GM19099 (cell line): ENCODE results near the gene NFASC.

Experiments used
- POLR2A ChIP-seq: IDR thresholded peaks from 3 replicates; pipeline ENCODE4 v1.6.1; 2011; ENCODE audit warnings: low read depth; ENCODE audit not compliant: insufficient read length; ENCODE audit errors: extremely low read depth

NFASC gene

GRCh38 chr1:205046870-205047269, 176.2 kb downstream of the NFASC start:
- no peak for TF ChIP-seq POLR2A

- no peak for TF ChIP-seq POLR2A
Observed at GRCh38 chr1:205047764-205048231, 177.1 kb downstream of the NFASC start.

GRCh38 chr1:205048382-205048781, 177.7 kb downstream of the NFASC start:
- no peak for TF ChIP-seq POLR2A

- TF ChIP-seq POLR2A: no peak
Observed at GRCh38 chr1:205049479-205049878, 178.8 kb downstream of the NFASC start.

GRCh38 chr1:205052690-205053089, 182.0 kb downstream of the NFASC start:
- no peak for TF ChIP-seq POLR2A

- TF ChIP-seq POLR2A: no peak
Observed at GRCh38 chr1:205053296-205053695, 182.6 kb downstream of the NFASC start.

- TF ChIP-seq POLR2A: no peak
Observed at GRCh38 chr1:205054013-205054412, 183.4 kb downstream of the NFASC start.

GRCh38 chr1:205056188-205056611, 185.5 kb downstream of the NFASC start:
- TF ChIP-seq POLR2A: no peak

GRCh38 chr1:205056956-205057568, 186.4 kb downstream of the NFASC start:
- TF ChIP-seq POLR2A: no peak

GRCh38 chr1:205057808-205058575, 187.3 kb downstream of the NFASC start:
- no peak for TF ChIP-seq POLR2A

GRCh38 chr1:205058853-205059252, 188.2 kb downstream of the NFASC start:
- no peak for TF ChIP-seq POLR2A

GRCh38 chr1:205059660-205060059, 189.0 kb downstream of the NFASC start:
- no peak for TF ChIP-seq POLR2A

GRCh38 chr1:205060746-205061145, 190.1 kb downstream of the NFASC start:
- TF ChIP-seq POLR2A: no peak

- TF ChIP-seq POLR2A: no peak
Observed at GRCh38 chr1:205061227-205061626, 190.6 kb downstream of the NFASC start.

- TF ChIP-seq POLR2A: no peak
Observed at GRCh38 chr1:205061665-205062069, 191.0 kb downstream of the NFASC start.

GRCh38 chr1:205062319-205062718, 191.7 kb downstream of the NFASC start:
- TF ChIP-seq POLR2A: no peak
